HepG2 (cell line): ENCODE data around the gene RPL35.

Source experiments
- ATF1 ChIP-seq: IDR thresholded peaks from 2 replicates; pipeline ENCODE4 v1.6.1; 2016; ENCODE audit warnings: mild to moderate bottlenecking, control low read depth
- KDM5A ChIP-seq: fragments of 200-600 bp; sonication (generic); IDR thresholded peaks from 2 replicates; pipeline ENCODE4 v1.7.0; 2018; ENCODE audit warnings: antibody characterized with exemption, mild to moderate bottlenecking, low read length, borderline replicate concordance
- ZEB1 ChIP-seq: IDR thresholded peaks from 2 replicates; pipeline ENCODE4 v1.6.1; 2012; ENCODE audit warnings: mild to moderate bottlenecking, low read depth, inconsistent platforms; ENCODE audit not compliant: insufficient replicate concordance

- TF ChIP-seq ATF1 (CRISPR knock-in tag) (no peak), KDM5A (no peak), ZEB1 (no peak)
Observed at GRCh38 chr9:124834591-124834990, 27.2 kb downstream of the RPL35 start.
